DMS 273 treated with DMSO at 0.1 percent for 48 hours (cell line): ENCODE data around the gene KRTCAP3.
"Not testable (repeated sequence)": the region's sequence is repeated elsewhere in the genome, so short reads cannot be mapped to it uniquely, and the experiment has no call there.

Experiments
- DNase-seq: peaks from one replicate; lab custom pipeline; 2025; lab: John Stamatoyannopoulos, UW

Gene KRTCAP3

DNA sequence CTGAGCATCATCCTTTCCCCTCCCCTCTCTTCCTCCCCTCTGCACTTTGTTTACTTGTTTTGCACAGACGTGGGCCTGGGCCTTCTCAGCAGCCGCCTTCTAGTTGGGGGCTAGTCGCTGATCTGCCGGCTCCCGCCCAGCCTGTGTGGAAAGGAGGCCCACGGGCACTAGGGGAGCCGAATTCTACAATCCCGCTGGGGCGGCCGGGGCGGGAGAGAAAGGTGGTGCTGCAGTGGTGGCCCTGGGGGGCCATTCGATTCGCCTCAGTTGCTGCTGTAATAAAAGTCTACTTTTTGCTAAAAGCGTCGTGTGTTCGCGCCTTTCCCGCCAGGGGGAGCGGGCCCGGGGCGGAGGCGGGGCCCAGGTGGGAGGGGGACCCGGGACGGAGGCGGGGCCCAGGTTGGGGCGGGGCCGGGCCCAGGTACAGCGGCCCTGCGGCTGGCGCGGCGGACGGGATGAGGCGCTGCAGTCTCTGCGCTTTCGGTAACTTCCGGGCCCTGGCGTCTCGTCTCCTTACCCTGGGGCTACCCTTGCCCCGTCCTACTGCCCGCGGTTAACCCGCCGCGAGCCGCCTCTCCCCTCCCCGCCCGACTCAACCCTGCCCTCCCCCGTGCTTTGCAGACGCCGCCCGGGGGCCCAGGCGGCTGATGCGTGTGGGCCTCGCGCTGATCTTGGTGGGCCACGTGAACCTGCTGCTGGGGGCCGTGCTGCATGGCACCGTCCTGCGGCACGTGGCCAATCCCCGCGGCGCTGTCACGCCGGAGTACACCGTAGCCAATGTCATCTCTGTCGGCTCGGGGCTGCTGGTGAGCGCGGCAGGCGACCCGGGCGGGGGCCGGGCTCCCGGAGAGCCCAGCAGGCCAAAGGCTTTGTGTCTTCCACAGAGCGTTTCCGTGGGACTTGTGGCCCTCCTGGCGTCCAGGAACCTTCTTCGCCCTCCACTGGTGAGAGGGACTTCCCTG lies at the start of gene KRTCAP3:
Gene KRTCAP3, plus strand, starts transcription at position 424 of the 962 bp plus-strand sequence. Its CDS starts 32 bp downstream, at position 456.
- DNase-seq, result no peak

GRCh38 chr2:27393225-27393624 lies 49.0 kb upstream of the KRTCAP3 start:
- no peak for DNase-seq

GRCh38 chr2:27398962-27399361 lies 43.2 kb upstream of the KRTCAP3 start:
- no peak for DNase-seq

GRCh38 chr2:27400348-27401135 lies 41.6 kb upstream of the KRTCAP3 start:
- no peak for DNase-seq

DNA sequence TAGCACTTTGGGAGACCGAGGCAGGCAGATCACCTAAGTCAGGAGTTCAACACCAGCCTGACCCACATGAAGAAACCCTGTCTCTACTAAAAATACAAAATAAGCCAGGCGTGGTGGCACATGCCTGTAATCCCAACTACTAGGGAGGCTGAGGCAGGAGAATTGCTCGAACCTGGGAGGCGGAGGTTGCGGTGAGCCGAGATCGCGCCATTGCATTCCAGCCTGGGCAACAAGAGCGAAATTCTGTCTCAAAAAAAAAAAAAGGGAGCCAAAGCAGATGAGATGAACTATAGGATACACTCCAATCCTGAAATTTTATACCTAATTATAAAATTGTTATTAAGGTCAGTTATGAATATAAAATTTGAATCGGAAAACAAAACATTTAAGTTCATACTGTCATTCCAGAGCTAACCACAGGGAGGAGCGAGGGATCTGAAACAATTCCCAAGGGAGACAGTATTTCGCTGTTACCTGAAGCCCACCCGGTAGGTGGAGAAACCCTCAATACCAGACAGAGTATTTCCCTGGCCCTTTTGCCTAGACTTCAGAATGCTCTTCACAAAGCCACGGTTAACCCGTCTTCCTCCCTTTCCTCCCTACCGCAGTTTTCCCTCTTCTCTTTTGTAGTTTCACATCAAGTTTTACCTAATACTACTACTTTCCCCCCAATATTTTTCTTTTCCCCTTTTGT lies 34.2 kb upstream of the KRTCAP3 start:
- no peak for DNase-seq

GRCh38 chr2:27408601-27409320 lies 33.4 kb upstream of the KRTCAP3 start:
- DNase-seq, result no peak

DNA sequence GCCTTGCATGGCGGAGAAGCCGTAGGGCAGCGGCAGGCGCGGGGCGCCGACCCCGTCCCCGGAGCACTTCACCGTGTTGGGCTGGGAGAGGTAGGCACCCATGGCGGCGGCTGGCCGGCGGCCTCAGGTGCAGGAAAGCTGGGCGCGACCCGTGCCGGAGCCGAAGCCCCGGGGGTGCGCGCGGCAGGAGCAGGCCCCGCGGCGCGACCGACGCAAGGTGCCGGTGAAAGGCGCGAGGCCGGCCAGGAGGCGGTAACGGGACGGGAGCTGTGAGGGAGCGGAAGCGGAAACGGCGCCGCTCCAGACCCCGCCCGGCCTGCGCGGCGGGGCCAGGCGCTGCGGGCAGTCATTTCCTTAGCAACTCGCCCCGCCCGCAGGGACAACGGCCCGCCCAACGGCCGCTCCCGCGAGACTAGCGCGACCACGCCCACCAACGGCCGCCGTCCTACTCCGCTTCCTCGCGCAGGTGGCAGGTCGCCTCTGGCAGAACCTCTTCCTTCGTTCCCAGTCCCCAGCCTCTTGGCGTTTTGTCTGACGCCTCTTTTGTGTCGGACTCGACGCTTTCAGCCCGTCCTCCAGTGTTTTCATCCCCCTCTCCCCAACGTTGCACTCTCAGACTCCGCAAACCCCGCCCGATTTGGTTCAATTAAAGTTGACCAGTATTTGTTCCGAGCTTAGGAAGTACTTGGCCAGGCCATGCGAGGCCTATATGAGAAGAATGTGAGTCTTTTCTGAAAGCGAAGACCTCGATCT lies 32.7 kb upstream of the KRTCAP3 start, which contains the start of gene PPM1G:
Gene PPM1G, minus strand, starts transcription at position 271 of the 753 bp plus-strand sequence. Its CDS starts 169 bp downstream, at position 102.
- DNase-seq, result peak; percentile 89

GRCh38 chr2:27412419-27413152 lies 29.6 kb upstream of the KRTCAP3 start:
- no peak for DNase-seq

DNA sequence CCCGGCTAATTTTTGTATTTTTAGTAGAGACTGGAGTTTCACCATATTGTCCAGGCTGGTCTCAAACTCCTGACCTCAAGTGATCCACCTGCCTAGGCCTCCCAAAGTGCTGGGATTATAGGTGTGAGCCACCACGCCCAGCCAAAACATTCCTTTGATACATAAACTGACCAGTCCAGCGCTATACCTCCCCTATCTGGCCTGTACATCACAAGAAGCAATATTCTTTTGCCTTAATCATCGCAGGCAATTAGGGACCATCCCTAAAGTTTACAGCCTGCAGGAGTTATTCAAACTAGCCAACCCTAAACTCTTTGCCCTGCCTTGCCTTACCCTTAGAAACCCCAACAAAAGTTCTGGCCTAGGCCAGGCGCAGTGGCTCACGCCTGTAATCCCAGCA lies 26.0 kb upstream of the KRTCAP3 start:
- no peak for DNase-seq

DNA sequence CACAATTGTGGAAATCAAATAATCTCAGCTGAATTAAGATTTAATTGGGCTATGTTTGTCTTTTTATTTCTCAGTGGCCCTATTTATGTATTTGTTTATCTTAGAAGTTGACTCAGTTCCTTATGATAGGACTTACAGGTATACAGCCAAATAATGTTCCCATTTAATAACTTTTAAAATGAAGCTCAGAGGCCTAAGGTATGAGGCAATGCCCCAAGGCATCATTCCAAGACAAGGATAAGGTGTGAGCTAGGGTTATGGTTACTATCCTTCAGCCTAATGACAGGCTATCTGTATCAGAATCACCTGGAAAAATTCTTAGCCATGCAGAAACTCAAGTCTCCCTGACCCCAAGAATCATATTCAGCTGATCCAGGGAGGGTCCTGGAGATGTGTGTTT lies 21.2 kb upstream of the KRTCAP3 start:
- DNase-seq, result no peak

- DNase-seq, result no peak
These were observed 20.4 kb upstream of the KRTCAP3 start for GRCh38 chr2:27421660-27422250.

GRCh38 chr2:27422958-27423357 lies 19.2 kb upstream of the KRTCAP3 start:
- no peak for DNase-seq

GRCh38 chr2:27425039-27425438 lies 17.1 kb upstream of the KRTCAP3 start:
- DNase-seq, result not testable (repeated sequence)

DNA sequence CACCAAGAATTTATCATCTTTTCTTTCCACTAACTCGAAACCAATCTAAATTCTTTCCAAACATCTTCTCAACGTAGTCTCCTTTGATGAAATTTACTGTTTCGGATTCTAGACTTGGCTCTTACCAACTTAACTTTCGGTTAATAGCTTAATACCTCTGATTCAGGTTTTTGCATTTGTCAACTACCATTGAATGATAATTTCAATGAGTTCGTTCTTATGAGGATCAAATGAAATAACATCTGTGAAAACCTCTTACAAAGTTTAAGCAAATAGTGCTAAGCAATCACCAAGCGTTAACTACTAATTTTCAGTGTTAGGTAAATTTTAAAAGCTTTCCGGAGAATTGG lies 14.3 kb upstream of the KRTCAP3 start:
- DNase-seq, result no peak

- DNase-seq, result peak; percentile 76
These were observed 13.8 kb upstream of the KRTCAP3 start, which contains the start of gene NRBP1 for GRCh38 chr2:27428213-27428977. Gene NRBP1 (plus strand): TSS chr2:27428631. CDS start chr2:27433274, 4,643 bp downstream.

DNA sequence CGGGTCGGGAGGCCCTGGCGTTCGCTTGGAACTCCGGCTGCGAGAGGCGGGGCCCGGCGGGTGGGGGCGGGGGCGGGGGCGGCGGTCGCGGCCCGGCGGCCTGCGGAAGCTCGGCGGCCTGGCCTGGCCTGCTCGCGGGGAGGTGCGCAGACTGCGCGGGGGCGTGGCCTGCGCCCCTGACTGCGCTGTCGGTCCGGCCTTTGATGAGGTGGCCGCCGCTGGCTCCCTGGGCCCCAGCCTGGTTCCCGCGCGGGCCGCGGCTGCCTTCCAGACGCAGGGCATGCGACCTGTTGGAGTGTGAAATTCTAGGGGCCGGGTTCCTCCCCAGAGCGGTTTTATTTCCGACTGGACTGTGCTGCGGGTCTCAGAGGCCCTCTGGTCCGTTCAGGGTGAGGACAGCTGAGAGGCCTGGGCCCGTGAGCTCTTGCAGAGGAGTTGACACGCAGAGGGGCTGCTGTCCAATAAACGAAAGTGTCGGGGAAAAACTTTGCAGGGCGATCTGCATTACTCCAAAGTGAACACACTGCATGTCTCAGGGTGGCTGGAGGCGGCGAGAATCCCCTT lies 13.1 kb upstream of the KRTCAP3 start:
- peak; percentile 43 for DNase-seq

DNA sequence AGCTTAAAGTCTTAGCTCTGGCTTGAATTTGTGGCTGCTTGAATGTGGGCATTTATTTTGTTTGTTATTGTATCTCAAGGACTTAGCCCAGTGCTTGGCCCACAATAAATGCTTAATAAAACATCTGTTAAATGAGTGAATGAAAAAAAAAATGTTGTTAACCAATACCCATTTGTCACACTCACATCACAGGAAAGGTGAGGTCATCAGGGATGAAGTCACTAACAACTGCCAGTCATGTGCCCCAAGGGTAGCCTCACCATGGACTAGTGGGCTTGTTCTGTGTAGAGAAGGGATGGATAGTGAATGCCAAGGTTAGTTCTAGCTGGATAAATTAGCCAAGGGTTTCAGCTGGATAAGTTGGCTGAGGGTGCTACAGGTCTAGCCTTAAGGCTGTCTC lies 10.8 kb upstream of the KRTCAP3 start:
- DNase-seq, result no peak

DNA sequence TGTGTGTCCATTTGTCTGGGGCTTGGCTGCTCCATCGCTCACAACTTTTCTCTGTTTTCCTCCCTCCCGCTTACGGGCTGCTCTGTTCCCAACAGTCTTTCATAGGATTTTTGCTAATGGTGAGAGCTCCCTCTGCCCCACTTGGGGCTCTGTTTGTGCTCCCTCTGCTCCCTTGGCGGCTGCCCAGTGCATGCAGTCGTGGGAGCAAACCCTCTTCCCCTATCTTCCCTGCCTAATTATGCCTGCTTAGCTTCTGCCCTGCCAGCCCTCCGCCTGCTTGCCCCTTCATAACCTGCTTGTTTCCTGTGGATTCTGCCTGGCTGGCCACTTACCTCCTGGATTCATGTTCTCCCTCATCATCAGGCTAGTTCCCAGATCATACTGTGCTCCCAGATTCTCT lies 6.6 kb upstream of the KRTCAP3 start:
- no peak for DNase-seq
